Stomach (tissue), 4 donors: Measurements from ENCODE around the gene BSG.

ENCODE experiments used
- CTCF ChIP-seq, 7 experiments: fragments of 450-650 bp in 4 of 7; fragments of 200-600 bp in 3 of 7; sonication (generic) in 3 of 7; IDR thresholded peaks; one replicate each; pipeline ENCODE4 v1.5.1; 2016 to 2019; ENCODE audit warnings: antibody characterized with exemption in 7 of 7, control low read depth in 2 of 7, mild to moderate bottlenecking in 1 of 7
- POLR2A ChIP-seq, 4 donors: fragments of 450-650 bp; IDR thresholded peaks; one replicate each; pipeline ENCODE4 v1.6.1; 2016; ENCODE audit warnings: antibody characterized with exemption in 4 of 4, control low read depth in 2 of 4, mild to moderate bottlenecking in 1 of 4, moderate library complexity in 1 of 4
- POLR2AphosphoS5 ChIP-seq, 3 donors: sonication (generic); formaldehyde crosslinking; IDR thresholded peaks; one replicate each; pipeline ENCODE4 v1.6.1; 2016; ENCODE audit warnings: antibody characterized with exemption in 3 of 3

- TF ChIP-seq POLR2A (IDR thresholded peaks at IDR 0.05) (no peak), CTCF (IDR thresholded peaks at IDR 0.05) (no peak), POLR2AphosphoS5 (IDR thresholded peaks at IDR 0.05) (no peak)
These were observed 48.2 kb upstream of the BSG start for GRCh38 chr19:524062-524674.
